ENCODE measurements around the gene AOC3. TPM values are rescaled to one million over a fixed set of nuclear protein-coding genes. Genes with fewer than 3 reads are reported as not detected.
A peak's percentile ranks its signal among the peaks of the same experiment; 100 is the strongest.

Gene AOC3
- polyA plus RNA-seq, 3 donors = 0.85 TPM; not detected in 2

DNA sequence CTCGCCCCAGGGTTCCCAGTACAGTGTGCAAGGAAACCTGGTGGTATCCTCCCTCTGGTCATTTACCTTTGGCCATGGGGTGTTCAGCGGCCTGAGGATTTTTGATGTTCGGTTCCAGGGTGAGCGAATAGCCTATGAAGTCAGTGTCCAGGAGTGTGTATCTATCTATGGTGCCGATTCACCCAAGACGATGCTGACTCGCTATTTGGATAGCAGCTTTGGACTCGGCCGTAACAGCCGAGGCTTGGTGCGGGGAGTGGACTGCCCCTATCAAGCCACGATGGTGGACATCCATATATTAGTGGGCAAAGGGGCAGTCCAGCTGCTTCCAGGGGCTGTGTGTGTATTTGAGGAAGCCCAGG lies 5.5 kb upstream of the AOC3 start:
- intact Hi-C loops (cut with micrococcal nuclease) = loop anchor here in 1 of 2 donors (10.0 kb wide), 1 partner anchor 149 kb away; the partner anchor contains the start of gene RPL27
- Mint-ChIP-seq H3K9me3 (no peaks in the 10 kb centered on the region), H3K27ac (peak overlapping the region in 5 of 7 donors; percentile 21 to 81 (median 59)), H3K4me3 (no peak overlapping the region), H3K36me3 (peaks cover 47 to 52% of the 10 kb centered on the region in 2 donors), H3K27me3 (ENCODE audit: low read depth in 3 of 3) (peaks cover 0 to 5% (median 3%) of the 10 kb centered on the region in 3 donors), H3K4me1 (peaks cover 28% of the 10 kb centered on the region)
- Histone ChIP-seq H3K27ac (ENCODE audit: low read depth in 1 of 2, low read length in 2 of 2) (peak overlapping the region in 1 of 2 donors; percentile 64), H2AFZ (ENCODE audit: insufficient read depth, low read depth, low read length, poor library complexity, severe bottlenecking) (no peak overlapping the region), H3K4me1 (ENCODE audit: control insufficient read depth in 1 of 2, insufficient read depth in 2 of 2, low read length in 2 of 2) (peaks cover 19 to 23% of the 10 kb centered on the region in 2 donors), H3K36me3 (replicated peaks in 1 of 2; ENCODE audit: control insufficient read depth in 1 of 2, insufficient read depth in 2 of 2, low read length in 2 of 2) (peaks cover 50 to 54% of the 10 kb centered on the region in 2 donors), H3K27me3 (ENCODE audit: control insufficient read depth in 2 of 2, insufficient read depth in 2 of 2, low read length in 2 of 2) (no peaks in the 10 kb centered on the region), H3K9ac (ENCODE audit: insufficient read depth, low read length, poor library complexity, severe bottlenecking) (no peak overlapping the region), H3K9me3 (replicated peaks in 1 of 2; ENCODE audit: control insufficient read depth in 1 of 2, insufficient read depth in 1 of 2, low read length in 2 of 2) (no peaks in the 10 kb centered on the region), H3K4me2 (replicated peaks; ENCODE audit: extremely low read depth, low read length, poor library complexity, severe bottlenecking) (no peak overlapping the region), H4K20me1 (ENCODE audit: insufficient read depth, low read length) (peaks cover 42% of the 10 kb centered on the region), H3K79me2 (ENCODE audit: insufficient read depth, low read length) (no peaks in the 10 kb centered on the region), H3K4me3 (replicated peaks in 1 of 3; ENCODE audit: low read depth in 2 of 3, low read length in 3 of 3) (no peak overlapping the region)
- DNase-seq = no peak
- 100% methylated on average over 1 of the region's 12 CpGs for WGBS (ENCODE audit: insufficient coverage)
- TF ChIP-seq, protein P1, sequence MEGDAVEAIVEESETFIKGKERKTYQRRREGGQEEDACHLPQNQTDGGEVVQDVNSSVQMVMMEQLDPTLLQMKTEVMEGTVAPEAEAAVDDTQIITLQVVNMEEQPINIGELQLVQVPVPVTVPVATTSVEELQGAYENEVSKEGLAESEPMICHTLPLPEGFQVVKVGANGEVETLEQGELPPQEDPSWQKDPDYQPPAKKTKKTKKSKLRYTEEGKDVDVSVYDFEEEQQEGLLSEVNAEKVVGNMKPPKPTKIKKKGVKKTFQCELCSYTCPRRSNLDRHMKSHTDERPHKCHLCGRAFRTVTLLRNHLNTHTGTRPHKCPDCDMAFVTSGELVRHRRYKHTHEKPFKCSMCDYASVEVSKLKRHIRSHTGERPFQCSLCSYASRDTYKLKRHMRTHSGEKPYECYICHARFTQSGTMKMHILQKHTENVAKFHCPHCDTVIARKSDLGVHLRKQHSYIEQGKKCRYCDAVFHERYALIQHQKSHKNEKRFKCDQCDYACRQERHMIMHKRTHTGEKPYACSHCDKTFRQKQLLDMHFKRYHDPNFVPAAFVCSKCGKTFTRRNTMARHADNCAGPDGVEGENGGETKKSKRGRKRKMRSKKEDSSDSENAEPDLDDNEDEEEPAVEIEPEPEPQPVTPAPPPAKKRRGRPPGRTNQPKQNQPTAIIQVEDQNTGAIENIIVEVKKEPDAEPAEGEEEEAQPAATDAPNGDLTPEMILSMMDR (IDR thresholded peaks at IDR 0.05) = no peak

- Mint-ChIP-seq H3K4me3 (no peak overlapping the region), H3K27ac (peak overlapping the region; percentile 25 to 88 (median 81)), H3K36me3 (peaks cover 45 to 47% of the 10 kb centered on the region in 2 donors), H3K27me3 (ENCODE audit: low read depth in 3 of 3) (peaks cover 0 to 5% (median 3%) of the 10 kb centered on the region in 3 donors), H3K9me3 (no peaks in the 10 kb centered on the region), H3K4me1 (peaks cover 28% of the 10 kb centered on the region)
- Histone ChIP-seq H3K4me1 (ENCODE audit: control insufficient read depth in 1 of 2, insufficient read depth in 2 of 2, low read length in 2 of 2) (peaks cover 19 to 23% of the 10 kb centered on the region in 2 donors), H3K4me3 (replicated peaks in 1 of 3; ENCODE audit: low read depth in 2 of 3, low read length in 3 of 3) (no peak overlapping the region), H3K9ac (ENCODE audit: insufficient read depth, low read length, poor library complexity, severe bottlenecking) (no peak overlapping the region), H3K27me3 (ENCODE audit: control insufficient read depth in 2 of 2, insufficient read depth in 2 of 2, low read length in 2 of 2) (no peaks in the 10 kb centered on the region), H2AFZ (ENCODE audit: insufficient read depth, low read depth, low read length, poor library complexity, severe bottlenecking) (no peak overlapping the region), H3K36me3 (replicated peaks in 1 of 2; ENCODE audit: control insufficient read depth in 1 of 2, insufficient read depth in 2 of 2, low read length in 2 of 2) (peaks cover 48% of the 10 kb centered on the region in 2 donors), H3K79me2 (ENCODE audit: insufficient read depth, low read length) (no peaks in the 10 kb centered on the region), H3K27ac (ENCODE audit: low read depth in 1 of 2, low read length in 2 of 2) (peak overlapping the region; percentile 28 to 64), H4K20me1 (ENCODE audit: insufficient read depth, low read length) (peaks cover 42% of the 10 kb centered on the region), H3K4me2 (replicated peaks; ENCODE audit: extremely low read depth, low read length, poor library complexity, severe bottlenecking) (no peak overlapping the region), H3K9me3 (replicated peaks in 1 of 2; ENCODE audit: control insufficient read depth in 1 of 2, insufficient read depth in 1 of 2, low read length in 2 of 2) (no peaks in the 10 kb centered on the region)
- intact Hi-C loops (cut with micrococcal nuclease) = loop anchor here in 1 of 2 donors (10.0 kb wide), 1 partner anchor 149 kb away; the partner anchor contains the start of gene RPL27
- peak in 2 of 3 donors; percentile 19 to 60 for DNase-seq
- TF ChIP-seq, protein P1 (IDR thresholded peaks at IDR 0.05) = no peak
- WGBS (ENCODE audit: insufficient coverage) = 63% methylated on average over 6 of the region's 7 CpGs
Measured at GRCh38 chr17:42845918-42846593, 4.9 kb upstream of the AOC3 start.

All from CD14-positive monocyte (primary cell).